GM18907 (cell line): ENCODE results near the gene HAUS1.
"Not testable (repeated sequence)": the region's sequence is repeated elsewhere in the genome, so short reads cannot be mapped to it uniquely, and the experiment has no call there.

ENCODE experiments used
- ATAC-seq: cut with Tn5 transposase; IDR thresholded peaks from one replicate; pipeline ENCODE4 v1.9.1; 2021; ENCODE audit warnings: mild to moderate bottlenecking, moderate library complexity; ENCODE audit not compliant: unreplicated experiment

HAUS1 gene

DNA sequence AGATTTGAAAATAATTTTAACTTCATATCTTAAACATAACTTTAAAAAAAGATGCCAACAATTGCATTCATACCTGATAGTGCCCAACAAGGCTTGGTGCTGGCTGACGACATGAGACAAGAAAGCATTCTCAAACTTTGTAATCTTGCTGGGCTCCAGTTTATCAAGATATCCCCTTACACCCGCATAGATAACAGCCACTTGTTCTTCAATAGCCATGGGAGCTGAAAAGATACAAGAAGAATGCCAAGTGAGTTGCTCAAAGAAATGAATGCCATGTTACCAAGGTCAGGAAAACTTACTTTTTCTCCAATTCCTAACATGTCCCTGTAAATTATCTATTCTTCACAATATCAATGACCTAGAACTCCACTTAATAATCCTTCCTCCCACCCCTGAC is 19.8 kb upstream of the HAUS1 start:
- ATAC-seq, result no peak

DNA sequence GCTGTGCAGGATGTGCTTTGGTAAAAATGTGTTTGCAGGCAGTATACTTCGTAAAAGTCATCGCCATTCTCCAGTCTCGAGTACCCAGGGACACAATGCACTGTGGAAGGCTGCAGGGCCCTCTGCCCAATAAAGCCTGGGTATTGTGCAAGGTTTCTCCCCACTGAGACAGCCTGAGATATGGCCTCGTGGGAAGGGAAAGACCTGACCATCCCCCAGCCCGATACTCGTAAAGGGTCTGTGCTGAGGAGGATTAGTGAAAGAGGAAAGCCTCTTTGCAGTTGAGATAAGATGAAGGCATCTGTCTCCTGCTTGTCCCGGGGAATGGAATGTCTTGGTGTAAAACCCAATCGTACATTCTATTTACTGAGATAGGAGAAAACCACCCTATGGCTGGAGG is 15.7 kb upstream of the HAUS1 start:
- ATAC-seq, result not testable (repeated sequence)

DNA sequence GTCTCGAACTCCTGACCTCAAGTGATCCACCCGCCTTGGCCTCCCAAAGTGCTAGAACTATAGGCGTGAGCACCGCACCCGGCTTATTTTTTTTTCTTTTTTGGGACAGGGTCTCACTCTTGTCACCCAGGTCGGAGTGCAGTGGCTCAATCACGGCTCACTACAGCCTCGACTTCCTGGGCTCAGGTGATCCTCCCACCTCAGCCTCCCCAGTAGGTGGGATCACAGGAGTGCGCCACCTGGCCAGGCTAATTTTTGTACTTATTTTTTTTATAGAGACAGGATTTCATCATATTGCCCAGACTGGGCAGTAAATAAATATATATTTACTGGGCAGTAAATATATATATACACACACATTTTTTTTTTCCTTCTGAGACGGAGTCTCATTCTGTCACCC is 8.7 kb upstream of the HAUS1 start:
- ATAC-seq, result no peak

DNA sequence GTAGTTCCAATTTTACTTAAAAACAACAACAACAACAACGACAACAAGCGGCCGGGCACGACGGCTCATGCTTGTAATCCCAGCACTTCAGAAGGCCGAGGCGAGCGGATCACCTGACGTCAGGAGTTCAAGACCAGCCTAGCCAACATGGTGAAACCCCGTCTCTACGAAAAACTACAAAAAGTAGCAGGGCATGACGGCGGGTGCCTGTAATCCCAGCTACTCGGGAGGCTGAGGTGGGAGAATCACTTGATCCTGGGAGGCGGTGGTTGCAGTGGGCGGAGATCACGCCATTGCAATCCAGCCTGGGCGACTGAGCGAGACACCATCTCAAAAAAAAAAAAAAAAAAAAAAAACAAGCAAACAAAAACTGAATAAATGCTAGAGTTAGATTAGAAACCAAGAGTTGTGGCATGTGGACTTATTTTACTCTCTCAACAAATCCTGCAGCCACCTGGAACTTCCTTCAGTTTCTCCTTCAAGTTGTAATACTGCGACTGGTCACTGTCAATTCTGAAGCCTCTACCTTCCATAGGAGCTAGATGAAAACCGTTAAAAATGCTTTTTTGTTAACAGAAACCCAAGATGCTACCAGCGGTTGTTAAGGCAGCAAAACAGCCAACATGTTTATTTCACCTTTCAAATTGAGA is 7.4 kb upstream of the HAUS1 start:
- no peak for ATAC-seq

DNA sequence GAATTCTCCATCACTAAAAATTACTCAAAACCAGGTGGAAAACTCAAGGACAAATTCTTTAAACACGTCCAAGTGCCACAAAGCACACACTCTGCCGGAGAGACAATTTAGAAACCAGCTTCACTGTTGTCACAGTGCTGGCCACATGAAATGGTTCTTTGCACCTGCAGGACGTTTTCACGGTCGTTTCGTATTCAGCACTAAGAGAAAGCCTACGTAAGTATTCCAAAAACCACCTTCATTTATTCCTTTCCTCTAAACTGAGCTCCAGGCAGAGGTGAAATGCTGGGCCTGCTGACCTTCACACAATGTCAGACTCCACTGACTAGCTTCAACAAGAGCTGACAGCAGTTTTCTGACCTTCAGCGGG is 6.8 kb upstream of the HAUS1 start:
- ATAC-seq, result peak; percentile 27

DNA sequence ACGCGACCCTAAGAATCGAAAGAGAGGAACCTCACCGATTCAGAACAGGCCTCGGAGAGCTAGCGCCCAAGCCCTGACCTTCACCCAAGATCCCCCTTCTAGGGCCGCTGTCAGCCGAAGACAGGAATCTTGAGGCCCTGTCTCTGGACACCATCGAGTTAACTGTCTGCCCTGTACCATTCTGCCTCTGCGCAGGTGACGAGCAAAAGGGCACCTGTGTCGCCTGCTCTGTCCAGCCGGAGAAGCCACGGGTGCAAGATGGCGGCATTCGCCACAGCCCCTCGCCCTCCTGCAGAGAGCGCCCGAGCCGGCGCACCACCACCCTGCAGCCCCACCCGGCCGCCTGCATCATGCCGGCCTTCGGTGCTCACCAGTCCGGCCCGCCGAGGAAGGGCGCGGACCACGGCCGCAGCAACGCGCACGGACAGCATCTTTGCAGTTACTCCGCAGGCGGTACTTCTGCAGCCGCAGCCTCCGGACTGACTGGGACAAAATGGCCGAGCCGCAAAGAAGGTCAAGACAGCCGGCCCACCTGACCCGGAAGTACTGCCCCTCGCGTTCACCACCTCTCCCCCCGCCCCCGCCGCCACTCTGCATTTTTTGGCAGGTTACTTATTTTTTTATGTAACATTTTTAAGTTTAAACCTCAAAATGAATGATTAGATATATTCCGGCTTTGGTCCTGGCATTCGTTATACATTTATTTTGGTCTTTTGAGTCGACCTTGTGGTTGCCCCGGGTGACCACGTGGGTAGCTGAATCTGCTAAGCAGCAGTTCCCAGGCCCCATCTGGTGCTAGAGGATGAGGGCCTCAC is 6.2 kb upstream of the HAUS1 start, which contains the start of gene ATP5F1A:
ATP5F1A (minus strand) TSS at position 496 of the 815 bp plus-strand sequence; CDS start at position 431, 65 bp downstream.
- peak; percentile 87 for ATAC-seq

DNA sequence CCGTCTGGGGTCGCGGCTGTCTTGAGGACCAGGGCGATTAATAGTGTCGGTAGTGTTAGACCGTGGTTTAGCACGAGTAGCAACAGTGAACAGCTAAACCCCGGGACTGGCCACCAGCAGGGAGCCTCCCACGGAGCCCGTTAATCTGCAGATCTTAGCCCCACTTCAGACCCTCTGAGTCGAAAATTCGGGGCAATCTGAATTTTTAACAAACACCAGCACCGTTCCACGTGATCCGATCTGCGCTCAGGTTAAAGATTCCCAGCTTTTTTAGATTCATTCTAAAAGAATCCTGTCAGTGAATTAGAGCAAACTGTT is 5.6 kb upstream of the HAUS1 start:
- no peak for ATAC-seq

DNA sequence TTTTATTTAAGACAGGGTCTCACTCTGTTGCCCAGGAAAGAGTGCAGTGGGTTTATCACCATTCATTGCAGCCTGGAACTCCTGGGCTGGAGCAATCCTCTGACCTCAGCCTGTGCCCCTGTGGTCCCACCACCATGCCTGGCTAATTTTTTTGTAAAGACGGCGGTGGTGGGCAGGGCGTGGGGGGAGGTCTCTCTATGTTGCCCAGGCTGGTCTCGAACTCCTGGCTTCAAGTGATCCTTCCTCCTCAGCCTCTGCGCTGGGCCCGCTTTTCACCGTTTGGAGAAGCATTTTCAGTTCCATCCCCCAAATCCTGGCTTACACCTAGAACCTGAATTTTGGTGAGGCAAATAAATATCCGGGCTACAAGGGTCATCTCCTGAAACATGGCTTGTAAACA is 4.7 kb upstream of the HAUS1 start:
- ATAC-seq, result no peak

DNA sequence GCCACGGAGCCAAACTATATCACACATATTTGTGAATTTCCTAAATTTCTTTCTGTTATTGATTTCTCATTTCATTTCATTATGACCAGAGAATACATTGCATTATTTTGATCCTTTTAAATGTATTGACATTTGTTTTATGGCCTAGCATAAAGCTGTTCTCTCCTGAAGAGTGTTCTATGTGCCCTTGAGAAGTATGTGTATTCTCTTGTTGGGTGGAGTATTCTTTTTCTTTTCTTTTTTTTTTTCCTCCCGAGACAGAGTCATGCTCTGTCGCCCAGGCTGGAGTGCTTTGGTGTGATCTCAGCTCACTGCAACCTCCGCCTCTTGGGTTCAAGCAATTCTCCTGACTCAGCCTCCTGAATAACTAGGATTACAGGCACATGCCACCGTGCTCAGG is 5.2 kb downstream of the HAUS1 start:
- ATAC-seq, result no peak

DNA sequence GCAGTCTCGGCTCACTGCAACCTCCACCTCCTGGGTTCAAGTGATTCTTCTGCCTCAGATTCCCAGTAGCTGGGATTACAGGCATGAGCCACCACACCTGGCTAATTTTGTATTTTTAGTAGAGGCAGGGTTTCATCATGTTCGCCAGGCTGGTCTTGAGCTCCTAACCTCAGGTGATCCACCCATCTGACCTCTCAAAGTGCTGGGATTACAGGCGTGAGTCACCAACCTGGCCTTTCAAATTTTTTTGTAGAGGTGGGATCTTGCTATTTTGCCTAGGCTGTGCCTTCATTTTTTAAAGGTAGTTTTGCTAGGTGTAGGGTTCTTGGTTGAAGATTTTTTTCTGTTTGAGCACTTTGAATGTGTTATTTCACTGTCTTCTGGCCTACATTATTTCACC is 6.2 kb downstream of the HAUS1 start:
- no peak for ATAC-seq

DNA sequence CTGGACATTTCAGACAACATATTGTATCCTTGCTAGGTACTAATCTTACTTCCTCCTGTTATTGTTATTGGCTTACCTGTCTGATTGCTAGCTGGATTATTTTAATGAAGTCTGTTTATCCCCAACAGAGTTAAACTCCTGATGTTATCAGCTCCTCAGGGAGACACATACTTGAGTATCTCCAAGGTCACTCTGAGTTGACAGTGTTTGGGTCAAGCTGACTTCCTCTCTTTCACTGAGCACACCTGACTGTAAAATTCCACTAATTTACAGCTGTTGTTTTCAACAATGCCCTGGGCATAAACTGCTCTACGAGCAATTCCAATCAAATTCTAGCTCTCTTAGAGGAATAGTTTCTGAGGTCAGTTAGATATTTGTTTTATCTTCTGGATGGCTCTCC is 9.6 kb downstream of the HAUS1 start:
- no peak for ATAC-seq

DNA sequence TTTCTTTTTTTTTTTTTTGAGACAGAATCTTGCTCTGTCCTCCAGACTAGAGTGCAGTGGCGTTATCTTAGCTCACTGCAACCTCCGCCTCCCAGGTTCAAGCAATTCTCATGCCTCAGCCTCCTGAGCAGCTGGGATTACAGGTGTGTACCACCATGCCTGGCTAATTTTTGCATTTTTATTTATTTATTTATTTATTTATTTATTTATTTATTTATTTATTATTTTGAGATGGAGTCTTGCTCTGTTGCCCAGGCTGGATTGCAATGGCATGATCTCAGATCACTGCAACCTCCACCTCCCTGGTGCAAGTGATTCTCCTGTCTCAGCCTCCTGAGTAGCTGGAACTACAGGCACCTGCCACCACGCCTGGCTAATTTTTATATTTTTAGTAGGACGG is 22.4 kb downstream of the HAUS1 start:
- ATAC-seq, result not testable (repeated sequence)

DNA sequence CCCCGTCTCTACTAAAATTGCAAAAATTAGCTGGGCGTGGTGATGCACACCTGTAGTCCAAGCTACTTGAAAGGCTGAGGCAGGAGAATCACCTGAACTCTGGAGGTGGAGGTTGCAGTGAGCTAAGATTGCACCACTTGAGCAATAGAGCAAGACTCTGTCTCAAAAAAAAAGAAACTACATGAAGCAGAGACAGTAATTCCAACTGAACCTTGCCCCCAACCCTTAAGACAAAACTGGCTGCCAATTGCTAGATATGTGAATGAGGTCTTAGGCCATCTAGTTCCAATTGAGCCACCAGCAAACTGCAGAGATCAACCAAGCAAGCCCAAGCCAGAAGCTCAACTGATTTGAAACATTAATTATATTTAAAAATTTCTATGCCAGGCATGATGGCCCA is 25.9 kb downstream of the HAUS1 start:
- ATAC-seq, result no peak

DNA sequence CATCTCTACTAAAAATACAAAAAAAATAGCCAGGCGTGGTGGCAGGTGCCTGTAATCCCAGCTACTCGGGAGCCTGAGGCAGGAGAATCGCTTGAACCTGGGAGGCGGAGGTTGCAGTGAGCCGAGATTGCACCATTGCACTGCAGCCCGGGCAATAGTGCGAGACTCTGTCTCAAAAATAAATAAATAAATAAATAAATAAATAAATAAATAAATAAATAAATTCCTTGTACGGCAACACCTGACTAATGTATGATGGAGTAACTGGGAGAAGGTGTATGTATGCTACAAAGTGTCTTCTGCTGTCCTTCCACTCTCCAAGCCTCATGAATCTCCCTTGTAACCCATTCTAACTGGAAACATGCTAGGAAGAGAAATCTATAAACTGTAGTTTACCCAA is 26.4 kb downstream of the HAUS1 start:
- not testable (repeated sequence) for ATAC-seq

DNA sequence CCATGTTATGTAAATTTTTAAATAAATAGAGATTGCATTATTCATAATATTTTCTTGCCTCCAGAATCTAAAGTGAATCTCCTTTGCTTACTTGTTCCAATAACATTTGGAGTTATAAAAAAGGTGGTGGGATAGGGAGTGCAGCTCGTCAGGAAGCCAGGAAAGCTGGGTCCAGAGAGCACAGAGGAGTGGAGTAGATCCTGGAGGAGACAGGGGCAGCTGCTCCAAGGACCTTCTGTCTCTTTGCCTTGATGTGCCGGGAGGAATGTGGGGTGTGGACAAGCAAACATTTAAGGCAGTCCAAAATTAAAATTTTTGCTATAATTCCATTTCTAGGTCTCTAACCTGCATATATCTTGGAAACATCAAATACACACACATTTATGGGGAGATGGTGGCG is 29.3 kb downstream of the HAUS1 start:
- no peak for ATAC-seq

DNA sequence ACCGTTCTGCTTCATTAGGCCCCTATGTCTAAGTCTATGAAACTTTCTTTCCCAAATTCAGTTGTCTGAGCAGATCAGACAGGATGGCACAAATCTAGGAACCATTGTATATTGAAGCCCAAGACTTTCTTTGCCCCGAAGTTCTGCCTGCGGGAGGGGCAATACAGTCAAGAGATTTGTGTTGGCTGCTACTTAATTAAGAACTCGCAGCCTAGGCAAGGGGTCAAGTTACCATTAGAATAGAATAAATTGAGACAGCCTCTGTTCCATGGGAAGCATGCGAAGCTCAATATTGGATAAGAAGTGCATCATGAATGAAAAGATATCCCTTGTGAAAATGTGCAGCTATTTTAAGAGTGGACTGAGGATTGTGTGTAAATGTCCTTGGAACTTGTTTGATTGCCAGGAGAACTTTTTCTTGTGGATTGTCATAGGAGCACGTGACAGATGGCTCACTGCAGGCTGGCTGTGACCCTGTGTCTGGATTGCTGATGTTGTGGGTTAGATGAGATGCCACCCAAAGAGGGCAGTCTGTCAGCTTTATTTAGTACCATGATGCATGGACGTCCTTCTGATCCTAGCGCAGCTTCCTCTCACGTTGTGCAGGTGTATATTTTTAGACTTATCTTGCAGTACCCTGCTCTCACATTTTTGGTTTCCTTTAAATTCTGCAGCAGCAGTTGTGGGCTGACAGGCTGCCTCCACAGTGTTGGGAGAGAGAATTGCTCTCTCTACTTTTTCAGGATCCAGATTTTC is 30.9 kb downstream of the HAUS1 start:
- no peak for ATAC-seq

DNA sequence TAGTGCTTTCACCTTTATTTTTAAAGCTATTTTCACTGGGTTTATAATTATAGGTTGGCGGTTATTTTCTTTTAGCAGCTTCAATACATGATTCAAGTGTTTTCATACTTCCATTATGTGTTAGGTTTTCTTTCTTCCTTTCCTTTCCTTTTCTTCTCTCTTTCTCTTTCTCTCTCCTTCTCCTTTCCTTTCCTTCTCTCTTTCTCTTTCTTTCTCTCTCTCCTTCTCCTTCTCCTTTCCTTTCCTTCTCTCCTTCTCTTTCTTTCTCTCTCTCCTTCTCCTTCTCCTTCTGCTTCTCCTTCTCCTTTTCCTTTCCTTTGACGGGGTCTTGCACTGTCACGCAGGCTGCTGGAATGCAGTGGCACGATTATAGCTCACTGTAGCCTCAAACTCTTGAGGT is 36.0 kb downstream of the HAUS1 start:
- ATAC-seq, result no peak

DNA sequence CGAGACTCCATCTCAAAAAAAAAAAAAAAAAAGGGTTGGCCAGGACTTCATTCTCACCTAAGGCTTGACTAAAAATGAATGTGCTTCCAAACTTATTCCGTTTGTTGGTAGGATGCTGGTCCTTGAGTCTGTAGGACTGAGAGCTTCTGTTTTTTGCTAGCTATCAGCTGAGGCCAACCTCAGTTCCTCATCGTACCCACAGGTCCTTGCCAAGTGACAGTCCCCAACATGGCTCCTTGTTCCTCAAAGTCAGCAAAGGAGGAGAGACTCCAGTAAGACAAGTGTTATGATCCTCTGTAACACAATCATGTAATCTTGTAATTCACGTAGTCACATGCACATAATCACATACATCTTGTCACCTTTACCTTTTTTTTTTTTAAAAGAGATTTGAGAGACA is 37.0 kb downstream of the HAUS1 start:
- no peak for ATAC-seq

DNA sequence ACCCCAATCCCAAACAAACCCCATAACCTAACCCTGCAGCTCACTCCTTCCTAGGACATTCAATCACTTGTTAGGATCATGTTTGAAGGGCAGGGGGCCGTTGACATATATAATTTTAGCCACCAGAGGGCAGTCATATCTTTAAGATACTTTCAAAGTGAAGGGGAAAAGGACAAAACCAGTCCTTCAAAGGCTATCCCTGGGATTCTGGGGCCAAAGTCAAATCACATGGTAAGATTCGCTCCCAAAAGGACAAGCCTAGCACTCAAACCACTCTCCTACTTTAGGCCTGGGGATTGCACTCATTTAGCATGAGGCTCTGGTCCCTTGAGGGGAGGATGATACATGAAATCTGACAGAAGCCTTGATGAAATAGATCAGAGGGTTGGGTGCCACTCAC is 44.6 kb downstream of the HAUS1 start:
- ATAC-seq, result no peak

DNA sequence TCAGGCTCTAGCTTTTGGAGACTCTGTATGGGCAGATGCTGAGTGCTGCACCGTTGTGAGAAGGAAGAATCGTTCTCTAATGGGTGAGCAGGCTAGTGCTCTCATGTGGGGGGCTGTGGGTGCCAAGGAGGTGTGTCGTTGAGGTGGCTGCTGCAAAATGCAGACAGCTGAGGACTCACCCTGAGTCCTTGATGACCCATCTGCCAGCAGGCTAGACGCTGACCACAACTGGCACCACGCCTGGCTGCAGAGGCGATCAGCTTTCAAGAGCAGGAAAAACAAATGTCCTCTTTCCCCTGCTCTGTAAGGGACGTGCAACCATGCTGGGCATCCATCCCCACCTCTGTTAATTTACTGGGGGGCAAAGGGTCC is 48.2 kb downstream of the HAUS1 start:
- ATAC-seq, result no peak

DNA sequence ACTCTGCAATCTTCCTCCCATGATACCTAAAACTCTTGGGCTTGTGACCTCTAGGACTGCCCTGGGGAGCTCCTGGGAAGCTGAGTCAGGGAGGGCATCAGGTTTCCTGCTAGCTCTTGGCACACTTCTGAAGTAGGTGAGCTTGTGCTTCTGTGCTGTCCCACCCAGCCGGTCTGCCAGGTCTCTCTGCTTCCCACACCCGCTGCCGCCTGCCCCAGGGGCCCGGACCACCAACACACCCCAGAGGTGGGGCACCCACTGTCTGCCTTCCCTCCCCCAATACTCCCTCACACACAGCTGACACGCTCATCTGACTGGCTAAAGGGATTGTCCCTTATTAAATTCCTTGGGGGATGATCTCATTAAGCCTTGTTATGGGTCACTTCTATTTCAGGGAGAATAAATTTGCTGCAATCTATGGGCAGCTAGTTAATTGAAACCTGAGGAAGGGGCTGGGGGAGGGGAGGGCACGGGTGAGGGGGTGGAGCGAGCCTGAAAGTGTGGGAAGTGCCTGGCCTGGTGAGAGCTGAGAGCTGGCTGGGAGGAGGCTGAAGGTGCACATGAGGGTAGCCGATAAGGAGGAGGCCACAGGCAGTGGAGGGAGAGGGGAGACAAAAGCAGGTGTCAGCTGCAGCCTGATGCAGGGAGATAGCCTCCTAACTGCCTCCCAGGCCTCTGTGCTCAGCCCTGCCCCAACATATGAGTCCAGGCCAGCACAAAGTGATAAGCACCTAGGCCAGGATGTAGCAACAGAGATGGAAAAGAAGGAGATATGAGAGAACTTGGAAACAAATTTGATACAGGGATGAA is 48.8 kb downstream of the HAUS1 start:
- ATAC-seq, result no peak
